ENCODE data around the gene MAP3K7CL.

- no peak for TF ChIP-seq CTCF (IDR thresholded peaks at IDR 0.05; ENCODE audit: insufficient read depth, low read length)
- TF ChIP-seq POLR2AphosphoS5 (IDR thresholded peaks at IDR 0.05; ENCODE audit: low read depth) = no peak
- no peak for TF ChIP-seq REST (IDR thresholded peaks at IDR 0.05; ENCODE audit: insufficient replicate concordance, low read depth)
- no peak for TF ChIP-seq GABPA (IDR thresholded peaks at IDR 0.05; ENCODE audit: low read depth)
Measured at GRCh38 chr21:29163341-29164115, 33.1 kb downstream of the MAP3K7CL start.
